Activated B cell treated with CpG ODN at 0.5 μM for 24 hours (primary cell): ENCODE data around the gene DDX28. TPM values are rescaled to one million over a fixed set of nuclear protein-coding genes. Genes with fewer than 3 reads are reported as not detected.
"Not testable (repeated sequence)": the region's sequence is repeated elsewhere in the genome, so short reads cannot be mapped to it uniquely, and the experiment has no call there.

Experiments used
- ATAC-seq: fragments of 200-7000 bp; cut with Tn5 transposase; one replicate; pipeline ENCODE4 v1.10.0; 2021; ENCODE audit warnings: low read depth, mild to moderate bottlenecking, moderate library complexity
- CTCF ChIA-PET: fragments of 350-600 bp; sonication (Branson Sonifier 250); formaldehyde crosslinking; loops from one replicate; lab custom pipeline; 2021; ENCODE audit warnings: antibody characterized with exemption; lab: Charles Lee
- POLR2A ChIA-PET: fragments of 350-600 bp; sonication (Branson Sonifier 250); formaldehyde crosslinking; loops from one replicate; lab custom pipeline; 2021; ENCODE audit warnings: antibody characterized with exemption; lab: Charles Lee
- DNase-seq: peaks from one replicate; pipeline ENCODE4 v3.0.0; 2022
- H3K27ac Mint-ChIP-seq: one replicate; pipeline ENCODE4 v1.8.0; 2020; ENCODE audit warnings: mixed read lengths
- H3K27me3 Mint-ChIP-seq: one replicate; pipeline ENCODE4 v1.8.0; 2021; ENCODE audit warnings: mixed read lengths
- H3K36me3 Mint-ChIP-seq: one replicate; pipeline ENCODE4 v1.8.0; 2021; ENCODE audit warnings: low read depth, mixed read lengths
- H3K4me1 Mint-ChIP-seq: one replicate; pipeline ENCODE4 v1.8.0; 2021; ENCODE audit warnings: mixed read lengths
- H3K4me3 Mint-ChIP-seq: one replicate; pipeline ENCODE4 v1.8.0; 2020; ENCODE audit warnings: mild to moderate bottlenecking, mixed read lengths
- H3K9me3 Mint-ChIP-seq: one replicate; pipeline ENCODE4 v1.8.0; 2020; ENCODE audit warnings: mixed read lengths
- intact Hi-C: fragments of 100-400 bp; cut with micrococcal nuclease; formaldehyde crosslinking; loops from one replicate; pipeline ENCODE4 v1.15.1; 2024
- total RNA-seq: library from RNA; stranded (reverse); gene quantifications from 2 replicates; pipeline ENCODE4 v1.2.3, GENCODE V29; 2022
- TF ChIP-seq, protein P1 (sequence below): fragments of 200-600 bp; IDR thresholded peaks from one replicate; pipeline ENCODE4 v1.8.0; 2022; ENCODE audit warnings: antibody characterized with exemption, mild to moderate bottlenecking

The DDX28 gene
- total RNA-seq, 1 donor from 2014 or later = 19.2 TPM

DNA sequence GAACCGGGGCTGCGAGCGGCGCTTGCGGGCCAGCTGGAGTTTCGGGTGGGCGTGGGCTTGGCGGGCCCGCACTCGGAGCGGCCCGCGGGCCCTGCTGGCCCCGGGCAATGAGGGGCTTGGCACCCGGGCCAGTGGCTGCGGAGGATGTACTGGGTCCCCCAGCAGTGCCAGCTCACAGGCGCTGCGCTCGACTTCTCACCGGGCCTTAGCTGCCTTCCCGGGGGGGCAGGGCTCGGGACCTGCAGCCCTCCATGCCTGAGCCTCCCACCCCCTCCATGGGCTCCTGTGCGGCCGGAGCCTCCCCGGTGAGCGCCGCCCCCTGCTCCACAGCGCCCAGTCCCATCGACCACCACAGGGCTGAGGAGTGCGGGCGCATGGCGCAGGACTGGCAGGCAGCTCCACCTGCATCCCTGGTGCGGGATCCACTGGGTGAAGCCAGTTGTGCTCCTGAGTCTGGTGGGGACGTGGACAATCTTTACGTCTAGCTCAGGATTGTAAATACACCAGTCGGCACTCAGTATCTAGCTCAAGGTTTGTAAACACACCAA, 24.7 kb downstream of the DDX28 start:
- H3K9me3 Mint-ChIP-seq, H3K36me3 Mint-ChIP-seq, DNase-seq, ATAC-seq, H3K27me3 Mint-ChIP-seq: not testable (repeated sequence)
- peak overlapping the region; percentile 87 for H3K27ac Mint-ChIP-seq
- ChIA-PET POLR2A (interaction anchor here (0.6 to 5.8 kb wide), 11 partner anchors 10 to 498 kb away, joined by 3 to 47 read pairs (median 7); partner anchors contain the start of genes DDX28, DUS2, NFATC3 and PSMB10), CTCF (interaction anchor here (1.7 to 1.8 kb wide), 2 partner anchors 25 to 42 kb away, joined by 5 to 7 read pairs; partner anchors contain the start of genes DDX28 and DUS2)
- intact Hi-C loops = loop anchor here (10.0 kb wide), 1 partner anchor 474 kb away; the partner anchor contains the start of gene RIPOR1
- H3K4me3 Mint-ChIP-seq = peak overlapping the region; percentile 74
- peaks cover 79% of the 10 kb centered on the region for H3K4me1 Mint-ChIP-seq

DNA sequence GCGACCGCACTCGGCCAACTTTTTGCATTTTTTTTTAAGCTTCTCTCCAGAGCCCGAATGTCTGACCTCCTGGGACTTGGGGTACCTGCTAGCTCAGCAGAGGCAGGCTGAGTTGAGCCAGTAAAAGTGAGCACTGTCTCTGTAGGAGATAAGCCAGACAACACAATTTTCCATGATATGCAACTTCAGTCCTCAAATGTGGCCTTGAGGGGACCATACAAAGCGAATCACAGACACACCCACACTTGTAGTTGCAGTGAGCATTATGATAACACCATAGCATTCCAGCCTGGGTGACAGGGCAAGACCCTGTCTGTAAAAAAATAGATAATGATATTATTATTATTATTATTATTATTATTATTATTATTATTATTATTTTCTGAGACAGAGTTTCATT, 26.4 kb downstream of the DDX28 start:
- H3K27me3 Mint-ChIP-seq = no peaks in the 10 kb centered on the region
- ATAC-seq (no peak), DNase-seq (no peak)
- peak overlapping the region; percentile 74 for H3K27ac Mint-ChIP-seq
- POLR2A ChIA-PET = interaction anchor here (2.3 to 4.6 kb wide), 3 partner anchors 9 to 41 kb away, joined by 17 to 28 read pairs (median 26); partner anchors contain the start of genes DDX28 and DUS2
- intact Hi-C loops = loop anchor here (10.0 kb wide), 1 partner anchor 472 kb away; the partner anchor contains the start of gene RIPOR1
- H3K9me3 Mint-ChIP-seq = no peaks in the 10 kb centered on the region
- TF ChIP-seq, protein P1, sequence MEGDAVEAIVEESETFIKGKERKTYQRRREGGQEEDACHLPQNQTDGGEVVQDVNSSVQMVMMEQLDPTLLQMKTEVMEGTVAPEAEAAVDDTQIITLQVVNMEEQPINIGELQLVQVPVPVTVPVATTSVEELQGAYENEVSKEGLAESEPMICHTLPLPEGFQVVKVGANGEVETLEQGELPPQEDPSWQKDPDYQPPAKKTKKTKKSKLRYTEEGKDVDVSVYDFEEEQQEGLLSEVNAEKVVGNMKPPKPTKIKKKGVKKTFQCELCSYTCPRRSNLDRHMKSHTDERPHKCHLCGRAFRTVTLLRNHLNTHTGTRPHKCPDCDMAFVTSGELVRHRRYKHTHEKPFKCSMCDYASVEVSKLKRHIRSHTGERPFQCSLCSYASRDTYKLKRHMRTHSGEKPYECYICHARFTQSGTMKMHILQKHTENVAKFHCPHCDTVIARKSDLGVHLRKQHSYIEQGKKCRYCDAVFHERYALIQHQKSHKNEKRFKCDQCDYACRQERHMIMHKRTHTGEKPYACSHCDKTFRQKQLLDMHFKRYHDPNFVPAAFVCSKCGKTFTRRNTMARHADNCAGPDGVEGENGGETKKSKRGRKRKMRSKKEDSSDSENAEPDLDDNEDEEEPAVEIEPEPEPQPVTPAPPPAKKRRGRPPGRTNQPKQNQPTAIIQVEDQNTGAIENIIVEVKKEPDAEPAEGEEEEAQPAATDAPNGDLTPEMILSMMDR = no peak
- H3K4me1 Mint-ChIP-seq = peaks cover 88% of the 10 kb centered on the region
- CTCF ChIA-PET = interaction anchor here (1.0 kb wide), 1 partner anchor 16 kb away, joined by 3 read pairs; no protein-coding TSS in a partner anchor
- peaks cover 4% of the 10 kb centered on the region for H3K36me3 Mint-ChIP-seq
- H3K4me3 Mint-ChIP-seq = no peak overlapping the region

DNA sequence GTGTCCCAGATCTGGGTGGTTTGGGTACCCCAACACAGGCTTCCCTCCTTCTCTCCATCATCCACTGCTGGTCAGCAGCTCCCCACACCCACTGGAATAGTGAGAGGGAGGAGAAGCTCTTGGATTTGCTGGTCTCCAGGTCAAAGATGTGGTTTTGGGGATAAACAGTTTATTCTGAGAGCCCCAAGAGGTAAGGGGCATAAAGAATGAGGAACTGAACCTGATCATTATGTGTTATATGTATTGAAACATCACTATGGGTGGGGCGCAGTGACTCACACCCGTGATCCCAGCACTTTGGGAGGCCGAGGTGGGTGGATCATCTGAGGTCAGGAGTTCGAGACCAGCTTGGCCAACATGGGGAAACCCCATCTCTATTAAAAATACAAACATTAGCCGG, 27.6 kb downstream of the DDX28 start:
- Mint-ChIP-seq H3K4me1 (peaks cover 80% of the 10 kb centered on the region), H3K27ac (peak overlapping the region; percentile 98), H3K36me3 (peaks cover 6% of the 10 kb centered on the region), H3K27me3 (no peaks in the 10 kb centered on the region), H3K4me3 (peak overlapping the region; percentile 77), H3K9me3 (no peaks in the 10 kb centered on the region)
- intact Hi-C loops = loop anchor here (10.0 kb wide), 1 partner anchor 471 kb away; the partner anchor contains the start of gene RIPOR1
- ChIA-PET CTCF (interaction anchor here (0.6 to 2.0 kb wide), 5 partner anchors 10 to 79 kb away, joined by 3 to 17 read pairs (median 4); partner anchors contain the start of gene PSMB10), POLR2A (interaction anchor here (0.5 to 4.6 kb wide), 11 partner anchors 8 to 85 kb away, joined by 3 to 28 read pairs (median 4); partner anchors contain the start of genes DDX28, DUS2 and PSMB10)
- DNase-seq (peak; percentile 50), ATAC-seq (peak; percentile 43)
- TF ChIP-seq, protein P1 = no peak

DNA sequence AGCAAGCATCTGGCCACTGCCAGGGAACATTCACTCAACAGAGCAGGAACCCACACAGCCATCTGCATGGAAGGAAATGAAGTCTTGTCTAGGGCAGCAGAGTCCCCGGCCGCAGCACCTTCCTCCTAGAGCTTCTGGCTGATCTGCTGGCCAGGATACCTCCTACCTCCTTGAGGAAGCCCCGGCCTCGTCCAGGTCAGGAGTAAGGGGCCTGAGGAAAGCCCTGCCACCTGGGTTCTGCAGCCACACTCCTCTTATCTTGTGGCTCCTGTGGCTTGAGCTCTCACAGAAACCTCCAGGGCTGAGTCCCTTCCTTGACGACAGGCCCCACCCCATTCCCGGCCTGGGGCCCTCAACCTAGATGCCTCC, 29.0 kb downstream of the DDX28 start:
- intact Hi-C loops = loop anchor here (5.0 to 10.0 kb wide), 2 partner anchors 327 to 469 kb away; partner anchors contain the start of genes C16orf86, ENKD1 and RIPOR1
- Mint-ChIP-seq H3K27ac (peak overlapping the region; percentile 98), H3K4me3 (peak overlapping the region; percentile 77), H3K4me1 (peaks cover 79% of the 10 kb centered on the region)
- POLR2A ChIA-PET = interaction anchor here (0.6 to 4.6 kb wide), 9 partner anchors 11 to 81 kb away, joined by 3 to 28 read pairs (median 4); partner anchors contain the start of genes DDX28, DUS2, PSMB10 and SLC12A4
- peak; percentile 6 for ATAC-seq
- not testable (repeated sequence) for H3K36me3 Mint-ChIP-seq, H3K27me3 Mint-ChIP-seq, DNase-seq, H3K9me3 Mint-ChIP-seq
- CTCF ChIA-PET = interaction anchor here (0.8 to 2.0 kb wide), 7 partner anchors 8 to 51 kb away, joined by 3 to 17 read pairs (median 5); partner anchors contain the start of genes DDX28 and DUS2

DNA sequence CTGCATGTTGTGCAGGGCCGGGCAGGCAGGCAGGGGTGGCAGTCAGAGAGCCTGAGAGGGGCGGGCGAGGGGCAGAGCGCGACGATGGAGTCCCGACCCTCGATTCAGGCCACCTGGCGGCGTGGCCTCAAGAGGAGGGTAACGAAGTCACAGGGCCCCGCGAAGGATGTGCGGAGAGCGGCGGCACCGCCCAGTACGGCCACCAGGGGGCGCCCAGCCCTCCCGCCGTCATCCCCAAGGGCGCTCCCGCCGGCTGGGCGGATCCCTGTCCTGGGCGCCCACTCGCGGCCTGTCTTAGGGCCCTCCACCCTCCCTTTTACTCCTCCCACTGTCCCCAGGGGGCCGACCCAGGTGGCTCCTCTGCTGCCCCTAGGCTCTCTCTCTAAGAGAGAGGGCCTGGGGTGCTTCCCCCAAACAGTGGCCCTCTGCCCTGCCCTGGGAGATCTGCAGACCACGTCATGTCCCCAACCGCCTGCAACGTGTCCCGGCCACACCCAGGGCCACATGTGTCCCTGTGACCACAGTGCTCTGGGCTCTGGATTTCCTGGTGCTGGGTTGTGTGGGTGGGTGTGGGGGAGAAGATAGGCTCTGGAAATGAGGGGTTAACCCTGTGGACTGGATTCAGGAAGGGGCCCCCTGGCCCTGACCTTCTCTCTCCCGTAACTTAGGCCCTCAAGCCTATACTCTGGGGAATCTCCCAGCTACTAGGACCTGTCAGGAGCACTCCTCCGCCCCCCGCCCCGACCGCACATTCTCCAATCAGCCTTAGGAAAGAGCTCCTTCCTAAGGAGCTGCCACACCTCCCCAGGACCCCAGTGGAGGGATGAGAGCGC, 29.6 kb downstream of the DDX28 start:
- ChIA-PET POLR2A (interaction anchor here (0.6 to 4.6 kb wide), 9 partner anchors 10 to 81 kb away, joined by 3 to 28 read pairs (median 4); partner anchors contain the start of genes DDX28, DUS2, PSMB10 and SLC12A4), CTCF (interaction anchor here (0.8 to 2.0 kb wide), 7 partner anchors 9 to 51 kb away, joined by 3 to 17 read pairs (median 5); partner anchors contain the start of genes DDX28 and DUS2)
- DNase-seq = peak; percentile 88
- peaks cover 9% of the 10 kb centered on the region for H3K36me3 Mint-ChIP-seq
- H3K4me3 Mint-ChIP-seq = peak overlapping the region; percentile 77
- H3K9me3 Mint-ChIP-seq = no peaks in the 10 kb centered on the region
- peak overlapping the region; percentile 98 for H3K27ac Mint-ChIP-seq
- peak; percentile 77 for ATAC-seq
- H3K4me1 Mint-ChIP-seq = peaks cover 78% of the 10 kb centered on the region
- intact Hi-C loops = loop anchor here (1.0 to 10.0 kb wide), 10 partner anchors 8 to 469 kb away; partner anchors contain the start of genes C16orf86, DDX28, DUS2 and ENKD1
- TF ChIP-seq, protein P1 = peak; percentile 47
- no peaks in the 10 kb centered on the region for H3K27me3 Mint-ChIP-seq
